ENCODE data around the gene FAM168B.

Gene FAM168B

DNA sequence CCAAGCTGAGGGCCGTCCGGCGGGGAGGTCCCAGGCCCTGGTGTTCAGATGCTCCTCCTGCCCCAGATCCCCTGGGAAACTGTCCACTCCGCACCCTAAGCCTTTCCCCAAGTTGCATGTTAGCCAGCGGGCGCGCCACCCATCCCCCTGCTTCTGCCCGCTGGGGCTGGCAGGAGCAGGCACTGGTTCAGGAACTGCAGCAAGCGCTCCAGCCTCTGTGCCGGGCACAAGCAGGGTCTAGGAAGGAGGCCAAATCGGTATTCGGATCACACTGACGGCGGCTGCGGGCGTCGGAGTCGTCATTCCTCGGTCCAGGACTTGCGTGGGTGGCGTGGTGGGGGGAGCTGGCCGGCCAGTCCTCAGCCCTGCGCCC, 53.7 kb downstream of the FAM168B start:
- no peak for DNase-seq

DNA sequence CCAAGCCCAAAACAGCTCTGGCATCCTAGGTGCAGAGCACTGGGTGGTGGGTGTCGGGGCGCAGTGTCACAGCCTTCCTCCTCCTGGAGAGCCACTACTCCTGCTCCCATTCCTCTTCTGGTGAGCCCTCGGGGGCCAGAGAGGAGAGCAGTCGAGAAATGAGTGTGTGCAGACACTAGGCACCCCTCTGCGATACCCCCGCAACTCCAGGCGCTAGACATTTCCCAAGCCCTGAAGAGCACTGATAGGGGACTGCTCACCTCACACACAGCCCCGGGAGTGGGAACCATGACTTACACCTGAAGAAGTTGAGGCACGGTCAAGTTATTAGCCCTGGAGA, 54.2 kb downstream of the FAM168B start:
- DNase-seq = no peak

DNA sequence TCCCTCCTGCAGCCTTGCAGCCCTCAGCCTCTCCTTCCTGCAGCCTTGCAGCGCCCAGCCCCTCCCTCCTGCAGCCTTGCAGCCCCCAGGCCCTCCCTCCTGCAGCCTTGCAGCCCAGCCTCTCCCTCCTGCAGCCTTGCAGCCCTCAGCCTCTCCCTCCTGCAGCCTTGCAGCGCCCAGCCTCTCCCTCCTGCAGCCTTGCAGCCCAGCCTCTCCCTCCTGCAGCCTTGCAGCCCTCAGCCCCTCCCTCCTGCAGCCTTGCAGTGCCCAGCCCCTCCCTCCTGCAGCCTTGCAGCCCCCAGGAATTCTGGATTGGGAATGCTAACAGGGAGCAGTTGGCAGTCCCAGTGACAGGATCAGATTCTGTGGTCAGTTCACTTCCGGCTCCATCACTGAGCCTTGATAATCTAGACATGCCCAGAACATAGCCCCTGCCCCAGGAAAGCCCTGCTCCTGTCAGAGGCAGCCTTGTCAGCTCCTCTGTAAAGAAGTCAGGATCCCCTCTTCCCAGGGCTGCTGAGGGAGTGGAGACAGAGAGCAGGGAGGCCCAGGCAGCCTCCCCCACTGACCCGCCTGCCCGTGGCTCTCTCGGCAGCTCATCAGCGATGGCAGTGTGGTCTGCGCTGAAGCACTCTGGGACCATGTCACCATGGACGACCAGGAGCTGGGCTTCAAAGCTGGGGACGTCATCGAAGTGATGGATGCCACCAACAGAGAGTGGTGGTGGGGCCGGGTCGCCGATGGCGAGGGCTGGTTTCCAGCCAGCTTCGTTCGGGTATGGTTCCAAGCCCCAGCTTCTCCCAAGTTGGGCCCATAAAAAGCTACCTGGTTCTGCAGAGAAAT, 54.8 kb downstream of the FAM168B start:
- DNase-seq = peak; percentile 52

DNA sequence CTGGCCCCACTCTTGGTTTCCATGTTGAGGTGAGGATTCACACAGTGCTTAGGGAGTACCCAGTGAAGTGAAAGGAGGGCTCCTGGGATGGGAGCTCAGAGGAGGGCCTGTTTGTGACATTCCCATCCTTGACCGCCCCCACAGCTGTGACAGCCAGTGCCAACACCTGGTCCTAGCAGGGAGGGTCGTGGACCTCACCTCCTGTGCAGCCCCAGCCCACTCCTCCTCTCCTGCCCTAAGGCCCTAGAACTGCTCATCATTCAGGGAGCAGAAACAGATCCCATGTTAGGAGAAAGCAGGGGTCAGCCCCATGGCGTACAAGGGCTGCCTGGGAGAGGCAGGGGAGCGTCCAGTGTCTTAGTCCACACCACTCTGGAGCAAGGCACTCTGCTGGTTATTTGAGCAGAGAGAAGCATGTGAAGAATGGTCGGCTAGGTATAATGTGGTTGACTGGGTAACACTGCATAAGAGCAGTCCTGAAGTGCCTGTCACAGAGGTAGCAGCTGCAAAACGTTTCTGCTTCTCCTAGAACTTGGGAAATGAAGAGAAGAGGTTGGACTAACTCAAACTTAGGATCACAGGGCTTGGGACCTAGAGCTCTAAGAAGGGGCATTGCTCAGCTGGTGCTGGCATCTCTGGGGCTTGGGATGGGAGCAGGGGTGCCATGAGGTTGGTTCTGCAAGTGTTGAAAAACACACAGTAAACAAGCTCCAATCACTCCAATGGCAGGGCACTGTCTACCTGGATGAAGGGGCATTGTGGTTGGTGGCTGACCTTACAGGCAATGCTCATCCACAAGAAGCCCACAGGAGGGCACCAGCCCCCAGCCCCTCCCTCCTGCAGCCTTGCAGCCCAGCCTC, 55.6 kb downstream of the FAM168B start:
- peak; percentile 54 for DNase-seq

DNA sequence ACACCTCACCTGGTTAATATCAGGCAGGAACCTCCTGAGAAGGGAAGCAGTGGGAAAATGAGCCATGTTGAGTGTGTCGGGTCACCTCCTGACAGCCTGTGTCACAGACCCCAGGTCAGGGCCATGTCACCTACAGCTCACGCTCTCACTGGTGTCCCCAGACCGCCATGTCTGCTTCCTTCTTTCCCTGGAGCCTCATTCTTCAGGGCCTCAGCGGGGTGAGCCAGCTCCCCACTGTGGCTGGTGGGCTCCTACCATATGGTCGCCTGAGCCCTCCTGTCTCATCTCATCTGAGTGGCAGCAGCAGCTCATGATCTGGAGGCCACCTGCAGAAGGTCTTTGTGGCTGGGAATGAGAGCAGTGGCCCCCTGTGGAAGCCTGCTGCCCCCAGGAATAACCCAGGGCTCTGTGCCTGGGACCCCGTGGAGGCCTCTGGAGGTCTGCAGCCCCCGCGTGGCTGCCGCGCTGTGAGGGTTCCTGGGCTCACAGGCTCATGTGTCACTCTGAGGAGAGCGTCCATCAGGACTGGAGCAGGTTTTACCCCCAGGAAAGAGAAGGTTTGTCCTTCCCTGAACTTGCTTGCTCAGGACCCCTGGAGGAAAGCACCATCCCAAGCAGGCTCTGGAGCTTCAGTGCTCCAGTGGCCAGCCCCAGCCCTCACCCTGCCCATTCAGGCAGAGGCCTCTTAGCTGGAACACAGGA, 56.4 kb downstream of the FAM168B start:
- DNase-seq = peak; percentile 58

DNA sequence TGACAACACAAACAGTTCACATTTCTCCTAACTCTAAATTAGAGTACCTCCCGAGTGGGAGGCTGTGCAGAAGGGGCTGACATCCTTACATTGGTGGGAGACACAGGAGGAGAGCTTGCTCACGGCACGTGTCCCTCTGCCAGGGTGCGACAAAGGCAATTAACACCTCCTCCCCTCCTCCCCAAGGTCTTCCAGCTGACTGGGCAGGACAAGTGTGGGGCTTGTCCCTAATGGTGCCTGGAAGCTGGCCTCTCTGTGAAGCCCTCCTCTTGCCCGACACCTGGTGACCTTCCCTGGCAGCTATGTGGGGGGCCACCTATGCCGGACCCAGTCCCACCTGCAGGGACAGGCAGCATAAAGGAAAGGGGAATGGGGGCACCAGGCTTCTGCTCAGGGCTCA, 57.0 kb downstream of the FAM168B start:
- DNase-seq = no peak

DNA sequence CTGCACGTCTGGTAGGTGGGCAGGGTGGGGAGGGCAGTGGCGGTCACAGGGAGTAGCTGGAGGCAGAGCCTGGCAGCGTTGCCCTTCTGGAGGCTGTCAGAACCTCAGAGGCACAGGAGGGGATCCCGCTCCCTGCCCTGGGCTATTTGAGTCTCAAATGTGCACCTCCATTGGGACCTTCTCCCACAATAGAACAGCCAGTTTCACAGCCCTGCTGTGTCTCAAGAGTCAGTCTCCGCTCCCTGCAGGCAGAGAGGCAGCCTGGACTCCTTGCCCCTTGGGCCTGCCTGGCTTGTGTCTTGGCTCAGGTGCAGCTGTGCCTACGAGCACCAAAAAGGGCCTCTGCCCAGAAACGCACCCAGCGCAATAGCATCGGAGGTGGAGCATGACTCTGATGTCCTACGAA, 57.4 kb downstream of the FAM168B start:
- peak; percentile 58 for DNase-seq

DNA sequence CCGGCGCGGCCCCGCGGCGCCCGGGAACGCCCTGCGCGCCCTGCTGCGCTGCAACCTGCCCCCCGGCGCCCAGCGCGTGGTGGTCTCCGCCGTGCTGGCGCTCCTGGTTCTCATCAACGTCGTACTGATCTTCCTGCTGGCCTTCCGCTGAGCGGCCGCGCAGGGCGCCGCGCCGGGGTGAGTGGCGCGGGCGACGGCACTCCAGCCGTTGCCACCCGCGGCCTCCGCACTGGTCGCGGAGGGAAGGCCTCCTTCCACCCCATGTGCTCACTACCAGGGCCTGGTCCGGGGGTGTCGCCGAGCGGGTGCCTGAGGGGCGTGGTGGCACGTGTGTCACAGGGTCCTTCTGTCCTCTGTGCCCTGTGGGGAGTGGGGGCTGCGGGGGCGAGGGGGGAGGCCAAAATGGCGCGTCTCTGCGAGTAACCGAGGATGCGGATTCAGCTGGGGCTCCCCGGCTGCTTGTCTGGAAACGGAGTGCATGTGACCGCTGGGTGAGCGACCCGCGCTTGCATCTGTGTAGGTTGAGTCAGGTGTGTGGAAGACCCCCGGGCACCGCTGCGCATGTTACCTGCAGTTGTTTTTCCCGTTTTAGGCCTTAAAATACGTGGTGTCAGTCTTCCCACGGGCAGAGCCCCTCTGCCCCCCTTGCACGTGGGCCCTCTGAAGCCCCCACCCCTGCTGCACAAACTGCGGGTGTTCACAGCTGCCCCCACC, 58.0 kb downstream of the FAM168B start:
- peak; percentile 64 for DNase-seq

DNA sequence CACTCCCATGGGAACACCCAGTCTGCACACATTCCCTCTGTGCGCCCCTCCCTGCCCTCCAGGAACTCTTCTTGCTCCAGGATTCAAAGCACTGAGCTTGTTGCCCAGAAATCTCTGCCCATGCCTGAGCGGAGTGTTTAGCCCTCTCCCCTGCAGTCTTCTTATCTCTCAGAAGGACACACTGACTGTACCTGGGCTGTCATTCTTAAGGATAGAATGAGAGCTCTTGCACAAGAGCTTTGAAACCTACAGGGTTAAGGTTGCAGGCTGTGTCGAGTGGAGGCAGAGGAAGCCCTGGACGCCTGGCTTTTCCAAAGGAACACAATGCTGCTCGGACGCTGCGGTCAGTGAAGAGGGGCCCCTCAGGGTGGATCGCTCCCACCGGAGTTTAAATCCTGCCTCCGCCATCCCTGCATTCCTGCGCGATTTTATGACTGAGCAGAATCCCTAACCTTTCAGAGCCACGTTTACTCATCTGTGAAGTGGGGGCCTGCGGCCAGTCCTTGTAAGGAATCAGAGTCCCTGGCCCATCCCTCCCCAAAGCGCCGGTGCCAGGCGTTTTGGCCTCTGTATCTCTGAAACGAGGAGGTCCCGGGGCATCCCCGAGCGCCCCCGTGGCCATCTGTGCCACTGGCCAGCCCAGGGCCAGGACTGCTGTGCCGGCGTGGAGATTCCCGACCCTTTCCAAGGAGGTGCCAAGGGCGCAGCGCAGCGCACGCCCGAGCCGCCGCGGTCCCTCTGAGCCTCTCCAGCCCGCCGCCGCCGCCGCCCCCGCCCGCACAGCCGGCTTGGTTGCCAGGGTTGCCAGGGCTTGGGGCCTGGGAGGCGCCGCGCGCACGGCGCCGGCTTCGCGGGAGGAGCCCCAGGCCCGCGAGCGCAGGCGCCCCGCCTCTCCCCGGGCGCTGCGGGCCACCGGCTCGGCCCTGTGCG, 58.9 kb downstream of the FAM168B start:
- DNase-seq = peak; percentile 75

DNA sequence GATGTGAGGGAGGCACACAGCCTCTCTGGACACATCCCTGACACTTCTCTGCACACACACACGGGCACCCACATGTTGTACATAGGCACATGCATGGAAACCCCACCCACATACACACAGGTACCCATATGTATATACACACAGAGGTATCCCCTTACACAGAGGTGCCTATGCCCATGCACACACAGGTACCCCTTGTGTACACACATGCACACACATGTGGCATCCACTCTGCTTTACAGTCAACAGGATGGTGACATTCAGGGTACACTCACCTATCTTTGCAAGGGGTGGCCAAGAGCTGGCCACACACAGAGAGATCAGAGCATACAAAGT, 59.5 kb downstream of the FAM168B start:
- DNase-seq = peak; percentile 48

DNA sequence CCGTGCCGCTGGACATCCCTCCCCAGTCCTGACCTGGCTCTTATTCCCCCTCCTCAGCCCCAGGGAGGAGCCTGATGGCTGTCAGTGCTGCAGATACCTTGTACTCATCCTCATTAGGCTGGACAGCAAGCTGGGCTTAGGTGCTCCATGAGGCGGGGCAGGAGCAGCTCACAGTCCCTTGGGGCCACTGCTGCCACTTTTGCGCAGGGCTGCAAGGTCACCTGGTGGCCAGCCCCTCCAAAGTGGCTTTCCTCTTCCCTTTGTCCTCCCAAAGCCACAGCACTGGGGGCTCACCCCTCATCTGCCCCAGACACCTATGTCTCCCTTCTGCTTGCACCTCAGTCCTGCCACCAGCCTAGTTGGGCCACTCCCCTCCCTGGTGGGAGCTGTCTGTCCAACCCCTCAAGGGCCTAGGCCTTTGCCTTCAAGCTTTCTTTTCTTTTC, 60.8 kb downstream of the FAM168B start:
- peak; percentile 49 for DNase-seq

DNA sequence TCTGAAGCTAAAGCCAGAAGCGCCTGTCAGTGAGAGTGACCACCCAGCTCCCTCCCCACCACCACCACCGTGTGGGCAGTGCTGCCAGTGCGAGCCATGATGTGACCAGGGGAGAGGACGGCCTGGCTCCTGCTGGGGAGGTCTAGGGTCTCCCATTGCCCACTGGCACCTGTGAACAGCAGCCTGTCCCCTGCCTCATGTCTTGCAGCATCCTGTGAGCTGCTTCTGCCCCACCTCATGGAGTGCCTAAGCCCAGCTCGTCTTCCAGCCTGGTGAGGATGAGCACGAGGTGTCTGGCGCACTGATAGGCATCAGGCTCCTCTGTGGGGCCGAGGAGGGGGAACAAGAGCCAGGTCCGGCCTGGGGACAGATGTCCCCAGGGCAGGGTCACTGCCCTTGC, 61.4 kb downstream of the FAM168B start:
- peak; percentile 51 for DNase-seq

DNA sequence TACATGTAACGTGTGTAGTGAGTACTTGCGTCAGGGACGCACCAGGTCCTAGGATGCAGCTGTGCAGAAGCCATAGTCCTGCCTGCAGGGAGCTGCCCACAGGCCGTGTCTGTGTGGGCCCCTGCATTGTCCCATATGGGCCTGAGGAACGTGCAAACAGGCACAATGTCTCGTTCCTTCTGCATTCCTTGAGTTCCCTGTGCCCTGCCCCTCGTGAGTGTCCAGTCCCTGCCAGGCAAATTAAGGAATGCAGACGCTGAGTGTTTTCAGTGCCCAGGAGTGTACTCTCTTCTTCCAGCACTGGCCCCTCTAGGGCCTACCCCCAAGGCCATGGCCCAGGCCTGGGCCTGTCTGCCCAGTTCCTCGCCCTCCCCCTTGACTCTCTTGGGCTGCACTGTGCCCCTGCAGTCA, 61.8 kb downstream of the FAM168B start:
- DNase-seq = peak; percentile 46

DNA sequence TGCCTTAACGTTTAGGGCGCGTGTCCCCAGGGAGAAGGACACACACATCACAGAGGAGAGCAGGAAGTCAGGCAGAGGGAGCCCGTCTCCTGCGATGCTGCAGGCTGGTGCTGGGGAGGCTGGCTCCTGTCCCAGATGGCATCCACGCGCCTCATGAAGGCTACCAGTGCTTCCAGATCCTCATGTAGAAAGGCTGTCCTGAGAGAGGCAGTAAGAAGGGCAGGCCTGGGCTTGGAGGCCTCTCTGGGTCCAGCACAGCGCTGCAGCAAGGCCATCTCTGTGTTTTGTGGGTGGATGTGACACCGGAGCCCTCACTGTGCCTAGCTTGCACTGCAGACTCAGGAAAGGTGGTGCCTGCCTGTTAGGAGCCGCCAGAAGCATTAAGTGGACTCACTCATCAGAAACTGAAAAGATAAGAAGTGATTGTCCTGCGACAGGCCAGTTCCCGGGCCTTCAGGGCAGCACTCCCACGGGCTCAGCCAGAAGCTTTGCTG, 62.7 kb downstream of the FAM168B start:
- DNase-seq = no peak

DNA sequence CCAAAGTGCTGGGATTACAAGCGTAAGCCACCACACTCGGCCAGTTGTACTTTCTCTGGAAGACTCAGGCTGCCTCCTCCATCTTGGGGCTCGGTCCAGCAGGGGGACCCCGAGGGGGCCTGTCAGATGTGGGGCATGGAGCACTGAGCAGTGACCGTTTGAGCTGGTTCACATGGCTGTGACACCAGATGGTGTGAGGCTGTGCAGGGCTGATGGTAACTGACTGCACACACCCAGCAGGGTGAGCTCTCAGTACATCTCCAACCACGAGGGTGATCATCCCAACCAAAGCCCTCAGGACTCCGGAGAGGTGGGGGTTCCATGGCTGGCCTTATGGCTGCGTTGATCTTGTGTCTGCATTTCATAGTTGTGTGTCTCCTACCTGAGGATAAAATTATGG, 63.4 kb downstream of the FAM168B start:
- no peak for DNase-seq

DNA sequence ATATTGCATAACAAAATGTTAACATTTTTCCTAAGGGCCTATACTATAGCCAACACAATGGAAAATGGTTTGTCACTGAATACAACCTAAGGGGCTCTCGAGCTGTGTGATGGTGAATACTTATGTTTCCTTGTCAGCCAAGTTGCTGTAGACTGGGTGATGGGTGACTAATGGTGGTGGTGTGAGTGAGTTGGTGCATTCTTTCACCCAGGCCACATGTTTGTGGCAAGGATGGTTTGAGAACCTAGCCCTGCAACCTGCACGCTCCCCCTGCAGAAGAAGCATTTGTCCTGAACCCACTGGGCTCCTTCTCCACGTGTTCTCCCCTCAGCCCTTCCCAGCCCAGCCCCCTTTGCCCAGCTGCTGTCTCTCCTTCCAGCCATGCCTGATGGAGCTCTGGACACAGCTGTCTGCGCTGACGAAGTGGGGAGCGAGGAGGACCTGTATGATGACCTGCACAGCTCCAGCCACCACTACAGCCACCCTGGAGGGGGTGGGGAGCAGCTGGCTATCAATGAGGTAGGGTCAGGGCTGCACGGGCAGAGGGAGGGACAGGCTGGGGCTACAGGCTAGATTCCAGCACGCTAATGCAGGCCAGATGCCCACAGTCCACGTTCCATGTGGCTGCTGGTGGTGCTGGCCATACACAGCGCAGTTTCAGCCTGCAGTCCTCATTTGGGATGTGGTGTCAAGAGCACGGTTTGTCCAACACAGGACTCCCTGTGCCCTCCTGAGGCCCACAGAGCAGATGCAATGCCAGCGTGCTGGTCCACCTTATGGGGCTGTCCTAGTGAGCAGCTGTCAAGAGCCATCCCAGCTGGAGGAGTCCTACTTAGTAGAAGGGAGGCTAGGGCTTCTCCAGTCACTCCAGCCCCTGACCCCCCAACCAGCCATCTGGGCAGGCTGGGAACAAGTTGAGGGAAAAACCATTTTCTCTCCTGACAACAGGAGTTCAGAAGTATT, 65.4 kb downstream of the FAM168B start:
- no peak for DNase-seq

DNA sequence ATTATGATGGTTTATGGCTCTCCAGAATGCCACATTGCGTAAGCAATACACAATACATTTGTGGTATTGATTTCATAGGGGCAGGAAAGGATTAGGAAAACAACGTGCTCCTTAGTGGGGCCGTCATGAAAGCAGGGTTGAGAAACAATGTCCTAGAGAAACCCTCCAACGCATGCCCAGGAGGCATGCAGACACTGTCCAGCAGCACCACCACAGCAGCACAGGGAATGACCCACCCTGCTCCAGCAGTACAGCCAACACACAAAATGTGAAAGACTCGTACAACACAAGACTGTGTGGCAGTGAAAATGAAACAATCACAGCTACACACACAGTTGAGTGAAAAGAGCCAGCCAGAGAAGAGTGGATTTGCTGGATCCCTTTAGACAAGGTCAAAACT, 66.3 kb downstream of the FAM168B start:
- no peak for DNase-seq

DNA sequence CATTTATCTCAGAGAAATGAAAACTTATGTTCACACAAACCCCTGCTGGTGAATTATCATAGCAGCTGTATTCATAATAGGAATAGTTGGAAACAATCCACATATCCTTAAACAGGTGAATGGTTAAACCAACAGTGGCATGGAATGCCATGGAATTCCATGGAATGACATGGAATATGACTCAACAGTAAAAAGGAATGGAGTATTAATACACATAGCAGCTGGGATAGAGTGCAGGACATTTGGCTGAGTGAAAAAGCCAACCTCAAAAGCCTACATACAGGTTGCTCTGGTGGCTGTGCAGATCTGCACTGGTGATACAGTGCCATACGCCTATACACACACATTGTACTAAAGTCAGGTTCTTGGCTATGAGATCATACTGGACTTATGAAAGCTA, 69.5 kb downstream of the FAM168B start:
- DNase-seq = no peak

DNA sequence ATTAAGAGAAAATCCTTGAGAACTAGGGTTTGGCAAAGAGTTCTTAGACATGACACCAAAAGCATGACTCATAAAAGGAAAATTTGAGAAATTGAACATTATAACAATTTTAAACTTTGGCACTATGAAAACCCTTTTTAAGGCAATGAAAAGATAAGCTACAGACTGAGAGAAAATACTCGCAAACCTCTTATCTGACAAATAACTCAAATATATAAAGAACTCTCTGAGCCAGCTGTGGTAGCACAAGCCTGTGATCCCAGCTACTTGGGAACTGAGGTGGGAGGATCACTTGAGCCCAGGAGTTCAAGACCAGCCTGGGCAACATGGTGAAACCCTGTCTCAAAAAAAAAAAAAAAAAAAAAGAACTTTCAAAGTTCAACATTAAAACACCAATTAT, 70.5 kb downstream of the FAM168B start:
- DNase-seq = no peak

All from activated CD8-positive, alpha-beta memory T cell treated with anti-CD3 and anti-CD28 coated beads for 24 hours (primary cell).